HG03521 (cell line): Measurements from ENCODE around the gene SCGB1C1.
"Not testable (repeated sequence)": the region's sequence is repeated elsewhere in the genome, so short reads cannot be mapped to it uniquely, and the experiment has no call there.

ENCODE experiments used
- ATAC-seq: cut with Tn5 transposase; IDR thresholded peaks from one replicate; pipeline ENCODE4 v1.9.1; 2021; ENCODE audit warnings: mild to moderate bottlenecking, moderate library complexity; ENCODE audit not compliant: unreplicated experiment

SCGB1C1 gene

GRCh38 chr11:192674-193128 is at the start of gene SCGB1C1:
Gene SCGB1C1 (plus strand): TSS chr11:193078. CDS start chr11:193100, 22 bp downstream.
- not testable (repeated sequence) for ATAC-seq

- not testable (repeated sequence) for ATAC-seq
These were observed 12.6 kb upstream of the SCGB1C1 start for GRCh38 chr11:180242-180641.

- ATAC-seq = not testable (repeated sequence)
These were observed 3.6 kb upstream of the SCGB1C1 start for GRCh38 chr11:189200-189783.

- ATAC-seq = peak; percentile 77
These were observed 3.0 kb upstream of the SCGB1C1 start for GRCh38 chr11:189843-190311.

GRCh38 chr11:190546-190945 is 2.3 kb upstream of the SCGB1C1 start:
- not testable (repeated sequence) for ATAC-seq

GRCh38 chr11:191490-192478 is 1.1 kb upstream of the SCGB1C1 start:
- ATAC-seq = not testable (repeated sequence)

GRCh38 chr11:193481-193880 is 603 bp downstream of the SCGB1C1 start:
- not testable (repeated sequence) for ATAC-seq

- no peak for ATAC-seq
These were observed 4.2 kb downstream of the SCGB1C1 start for GRCh38 chr11:196786-197731.

- no peak for ATAC-seq
These were observed 4.9 kb downstream of the SCGB1C1 start for GRCh38 chr11:197741-198235.

GRCh38 chr11:198236-198806 is 5.4 kb downstream of the SCGB1C1 start:
- no peak for ATAC-seq

GRCh38 chr11:199004-199581 is 6.2 kb downstream of the SCGB1C1 start:
- ATAC-seq = no peak

GRCh38 chr11:199782-200181 is 6.9 kb downstream of the SCGB1C1 start:
- ATAC-seq = no peak

GRCh38 chr11:200224-201003 is 7.5 kb downstream of the SCGB1C1 start:
- ATAC-seq = no peak

- no peak for ATAC-seq
These were observed 9.1 kb downstream of the SCGB1C1 start for GRCh38 chr11:201966-202365.

GRCh38 chr11:202490-202889 is 9.6 kb downstream of the SCGB1C1 start:
- no peak for ATAC-seq

- no peak for ATAC-seq
These were observed 10.4 kb downstream of the SCGB1C1 start for GRCh38 chr11:203056-203944.

GRCh38 chr11:203945-204586 is 11.2 kb downstream of the SCGB1C1 start:
- no peak for ATAC-seq
